Activated CD4-positive, CD25-positive, alpha-beta regulatory T cell treated with anti-CD3 and anti-CD28 coated beads, Interleukin-2, amount 50 U/mL, for 72 hours (primary cell): ENCODE data around the gene WDR41.

Experiments used
- DNase-seq: peaks from one replicate; pipeline ENCODE4 v3.0.0; 2021

The WDR41 gene

DNA sequence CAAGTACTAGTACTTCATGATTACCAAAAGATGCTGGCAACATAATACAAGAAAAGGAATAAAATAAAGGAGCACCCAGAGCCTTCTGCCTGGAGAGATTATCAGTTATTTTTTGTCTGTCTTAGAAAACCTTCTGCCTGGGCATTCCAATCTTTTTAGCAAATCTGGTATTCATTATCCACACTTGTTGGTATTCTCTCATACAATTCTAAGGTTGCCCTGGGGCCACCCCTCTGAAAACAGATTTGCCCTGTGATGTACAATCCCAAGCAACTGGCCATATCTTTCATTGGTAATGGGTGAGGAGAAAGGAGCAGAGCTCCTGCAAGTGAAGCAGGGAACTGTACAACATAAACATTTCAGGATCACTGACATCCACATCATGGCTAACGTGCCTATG lies 47.8 kb downstream of the WDR41 start:
- no peak for DNase-seq

DNA sequence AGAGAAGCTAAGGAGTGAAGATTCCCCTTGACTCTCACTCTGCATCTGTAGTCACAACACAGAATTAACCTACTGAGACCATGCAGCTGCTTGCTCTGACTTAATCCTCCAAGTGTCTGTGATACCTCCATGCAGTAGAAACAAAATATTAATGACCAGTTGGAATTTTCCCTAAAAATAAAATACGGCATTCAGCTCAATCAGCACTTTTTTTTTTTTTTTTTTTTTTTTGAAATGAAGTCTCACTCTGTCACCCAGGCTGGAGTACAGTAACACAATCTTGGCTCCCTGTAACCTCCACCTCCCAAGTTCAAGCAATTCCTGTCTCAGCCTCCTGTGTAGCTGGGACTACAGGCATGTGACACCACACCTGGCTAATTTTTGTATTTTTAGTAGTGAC lies 48.4 kb downstream of the WDR41 start:
- no peak for DNase-seq

DNA sequence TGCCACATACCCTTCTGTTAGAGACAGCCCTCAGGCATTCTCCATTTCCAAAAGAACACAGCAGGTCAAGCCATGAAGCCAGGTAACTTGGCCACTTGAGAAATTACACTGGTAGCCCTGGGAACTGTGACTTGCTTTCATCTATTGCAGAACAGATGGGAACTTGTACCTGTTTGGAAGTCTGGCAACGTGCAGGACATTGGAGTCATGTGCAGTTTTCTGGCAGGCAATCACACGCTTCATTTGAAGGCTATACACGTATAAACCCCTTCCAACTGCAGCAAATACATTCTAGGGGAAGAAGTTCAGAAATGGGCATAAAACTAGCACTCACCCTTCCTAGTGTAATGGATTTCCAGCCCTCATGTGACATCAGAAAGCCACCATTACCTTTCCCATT lies 54.0 kb downstream of the WDR41 start:
- DNase-seq: no peak

DNA sequence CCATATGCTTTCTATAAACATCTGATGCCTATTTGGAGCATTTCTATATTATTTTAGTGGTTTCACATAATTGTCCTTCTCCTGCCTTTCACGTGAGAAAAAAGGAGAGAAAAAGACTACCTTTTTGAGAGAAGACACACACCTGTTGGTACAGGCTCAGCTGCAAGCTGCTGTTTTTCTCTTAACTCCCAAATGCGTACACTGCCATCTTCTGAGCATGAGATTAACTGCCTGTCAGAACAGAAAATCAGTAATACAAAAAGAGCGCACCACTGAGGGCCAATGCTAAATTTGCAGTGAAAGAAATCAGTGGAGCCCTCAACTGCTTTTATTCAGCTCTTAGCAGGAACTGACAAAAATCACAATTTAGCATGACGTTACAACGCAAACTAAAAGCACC lies 54.9 kb downstream of the WDR41 start:
- no peak for DNase-seq

DNA sequence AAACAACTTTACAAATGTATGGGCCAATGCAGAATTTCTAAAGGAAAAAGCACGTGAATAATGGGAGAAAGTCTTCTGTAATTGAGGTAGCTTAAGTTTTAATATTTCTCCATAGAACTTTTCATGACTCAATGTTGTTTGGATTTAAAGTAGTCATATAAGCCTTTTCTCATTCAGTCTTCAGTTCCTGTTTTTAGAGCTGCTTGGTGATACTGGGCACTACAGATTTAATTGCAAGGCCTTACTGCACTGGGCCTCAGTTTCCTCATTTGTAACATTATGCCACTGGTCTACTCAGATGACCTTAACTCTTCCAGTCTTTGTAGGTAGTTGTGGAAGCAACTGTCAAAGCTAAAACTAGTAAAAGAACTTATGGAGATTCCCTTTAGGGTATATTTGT lies 60.4 kb downstream of the WDR41 start:
- no peak for DNase-seq

DNA sequence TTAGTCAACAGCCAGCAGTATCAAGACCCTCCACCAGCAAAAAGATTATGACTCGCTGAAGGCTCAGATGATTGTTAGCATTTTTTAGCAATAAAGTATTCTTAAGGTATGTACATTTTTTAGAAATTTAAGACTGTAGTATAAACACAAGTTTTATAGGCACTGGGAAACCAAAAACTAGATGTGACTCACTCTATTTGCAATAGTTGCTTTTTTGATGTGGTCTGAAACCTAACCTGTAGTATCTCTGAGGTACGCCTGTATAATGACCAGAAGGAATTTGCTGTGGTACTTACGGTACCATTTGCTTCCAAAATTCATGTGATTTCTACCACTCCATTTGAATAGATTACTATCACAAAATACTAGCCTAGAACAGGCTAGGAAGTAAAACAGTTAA lies 60.8 kb downstream of the WDR41 start:
- DNase-seq: no peak

DNA sequence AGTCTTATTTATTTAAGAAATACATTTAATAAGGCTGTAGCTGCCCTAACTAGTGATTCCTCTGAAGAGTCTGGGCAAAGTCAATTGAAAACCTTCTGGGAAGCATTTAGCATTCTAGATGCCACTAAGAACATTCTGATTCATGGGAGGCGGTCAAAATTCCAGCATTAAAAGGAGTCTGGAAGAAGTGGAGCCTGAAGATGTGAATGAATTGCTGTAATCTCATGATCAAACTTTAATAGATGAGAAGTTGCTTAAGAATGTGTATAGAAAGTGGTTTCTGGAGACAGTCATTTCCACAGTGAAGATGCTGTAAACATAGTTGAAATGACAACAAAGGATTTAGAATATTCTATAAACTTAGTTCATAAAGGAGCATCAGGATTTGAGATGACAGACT lies 61.4 kb downstream of the WDR41 start:
- DNase-seq: no peak

DNA sequence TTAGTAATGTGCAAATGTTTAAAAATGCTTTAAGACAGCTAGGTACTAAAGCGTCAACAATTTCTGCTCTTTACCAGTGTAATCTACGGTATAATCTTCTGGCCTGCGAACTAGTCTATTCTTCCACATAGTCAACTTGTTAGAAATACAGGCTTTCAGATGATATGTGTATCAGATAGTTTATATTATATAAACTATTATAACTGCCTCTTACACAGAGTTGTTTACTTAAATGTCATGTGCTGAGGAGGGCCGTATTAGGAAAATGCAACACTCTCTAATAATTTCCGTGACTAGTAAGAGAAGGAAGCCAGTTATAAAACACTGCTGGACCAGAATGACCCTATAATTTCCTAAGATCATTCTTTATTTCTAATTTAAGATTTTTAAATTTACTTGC lies 63.6 kb downstream of the WDR41 start:
- DNase-seq: no peak

DNA sequence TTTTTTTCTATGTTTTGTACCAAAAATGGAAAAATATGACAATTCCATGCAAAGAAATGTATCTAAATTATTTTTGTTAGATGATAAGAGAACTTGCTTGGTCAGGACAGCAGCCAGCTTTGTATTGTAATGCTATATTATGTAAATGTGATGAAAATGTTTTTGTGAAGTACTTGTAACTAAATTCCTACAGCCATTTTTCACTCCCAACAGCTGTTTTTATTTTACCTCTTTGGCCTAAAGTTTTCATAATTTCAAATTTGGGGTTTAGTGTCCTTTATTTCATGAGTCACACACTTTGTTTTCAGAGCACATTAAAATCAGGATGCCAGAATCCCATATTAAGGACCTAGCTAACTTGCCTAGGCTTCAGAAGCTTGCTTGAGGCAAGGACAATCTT lies 64.1 kb downstream of the WDR41 start:
- DNase-seq: no peak

DNA sequence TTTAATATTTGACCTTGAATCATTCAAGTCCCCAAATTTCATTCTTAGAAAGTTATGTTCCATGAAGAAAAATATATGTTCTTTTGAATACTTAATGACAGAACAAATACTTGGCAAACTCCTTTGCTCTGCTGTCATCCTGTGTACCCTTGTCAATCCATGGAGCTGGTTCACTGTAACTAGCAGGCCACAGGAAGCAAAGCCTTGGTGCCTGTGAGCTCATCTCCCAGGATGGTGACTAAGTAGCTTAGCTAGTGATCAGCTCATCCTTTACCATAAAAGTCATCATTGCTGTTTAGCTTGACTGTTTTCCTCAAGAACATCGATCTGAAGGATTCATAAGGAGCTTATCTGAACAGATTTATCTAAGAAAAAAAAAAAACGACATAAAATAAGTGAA lies 65.4 kb downstream of the WDR41 start:
- no peak for DNase-seq

DNA sequence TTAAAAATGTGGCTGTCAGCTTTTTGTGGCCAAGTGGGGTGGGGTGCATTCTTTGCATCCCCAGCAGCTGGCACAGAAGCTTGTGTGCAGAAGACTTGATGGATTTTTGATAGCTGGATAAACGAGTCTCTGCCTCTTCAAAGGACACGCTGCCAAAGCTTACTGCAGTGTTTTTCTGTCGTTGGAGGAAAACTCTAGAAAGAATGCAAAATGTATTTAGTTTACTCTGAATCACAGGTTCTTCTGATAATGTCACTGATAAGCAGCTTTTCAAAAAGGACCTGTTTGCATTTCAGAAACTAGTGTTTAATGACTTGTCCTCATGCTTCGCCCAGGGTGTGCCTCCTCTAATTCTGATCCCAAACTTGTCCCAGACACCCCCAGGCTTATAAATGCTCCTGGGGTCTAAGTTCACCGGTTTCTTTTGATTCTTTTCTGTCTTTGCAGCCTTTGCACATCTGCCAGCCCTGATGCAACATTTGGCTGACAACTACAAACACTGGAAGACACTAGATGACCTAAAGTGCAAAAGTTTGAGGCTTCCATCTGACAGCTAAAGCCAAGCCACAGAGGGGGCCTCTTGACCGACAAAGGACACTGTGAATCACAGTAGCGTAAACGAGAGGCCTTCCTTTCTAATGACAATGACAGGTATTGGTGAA lies 66.0 kb downstream of the WDR41 start:
- DNase-seq: no peak

DNA sequence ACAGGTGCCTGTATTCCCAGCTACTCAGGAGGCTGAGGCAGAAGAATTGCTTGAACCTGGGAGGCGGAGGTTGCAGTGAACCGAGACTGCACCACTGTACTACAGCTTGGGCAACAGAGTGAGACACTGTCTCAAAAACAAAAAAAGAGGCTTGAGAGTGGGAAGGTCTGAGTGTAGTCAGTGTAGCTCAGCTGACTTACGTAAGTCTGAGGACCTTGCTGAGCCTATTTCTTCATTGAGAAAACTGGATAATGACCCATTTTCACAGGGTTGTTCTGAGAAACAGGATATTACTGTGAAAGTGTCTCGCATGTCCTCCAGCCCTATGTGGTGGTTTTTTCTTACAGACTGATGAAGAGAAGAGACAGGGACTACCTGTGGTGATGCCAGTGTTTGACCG lies 66.7 kb downstream of the WDR41 start:
- no peak for DNase-seq

DNA sequence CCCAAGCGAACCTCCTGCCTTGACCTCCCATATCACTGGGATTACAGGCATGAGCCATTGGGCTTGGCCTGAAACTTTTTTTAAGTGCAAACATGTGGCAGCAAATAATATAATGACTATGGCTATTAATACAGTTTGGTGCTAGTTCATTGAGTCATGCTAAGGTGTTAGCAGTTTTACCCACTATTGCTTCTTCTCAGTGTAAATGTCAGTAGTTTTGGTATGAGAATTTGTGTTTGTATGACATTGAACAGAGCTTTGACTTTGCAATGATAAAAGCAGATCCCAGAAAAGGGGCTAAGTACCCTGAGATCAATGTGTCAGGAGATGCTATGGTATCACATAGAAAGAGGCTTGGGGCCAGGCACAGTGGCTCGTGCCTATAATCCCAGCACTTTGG lies 67.2 kb downstream of the WDR41 start:
- DNase-seq: no peak

DNA sequence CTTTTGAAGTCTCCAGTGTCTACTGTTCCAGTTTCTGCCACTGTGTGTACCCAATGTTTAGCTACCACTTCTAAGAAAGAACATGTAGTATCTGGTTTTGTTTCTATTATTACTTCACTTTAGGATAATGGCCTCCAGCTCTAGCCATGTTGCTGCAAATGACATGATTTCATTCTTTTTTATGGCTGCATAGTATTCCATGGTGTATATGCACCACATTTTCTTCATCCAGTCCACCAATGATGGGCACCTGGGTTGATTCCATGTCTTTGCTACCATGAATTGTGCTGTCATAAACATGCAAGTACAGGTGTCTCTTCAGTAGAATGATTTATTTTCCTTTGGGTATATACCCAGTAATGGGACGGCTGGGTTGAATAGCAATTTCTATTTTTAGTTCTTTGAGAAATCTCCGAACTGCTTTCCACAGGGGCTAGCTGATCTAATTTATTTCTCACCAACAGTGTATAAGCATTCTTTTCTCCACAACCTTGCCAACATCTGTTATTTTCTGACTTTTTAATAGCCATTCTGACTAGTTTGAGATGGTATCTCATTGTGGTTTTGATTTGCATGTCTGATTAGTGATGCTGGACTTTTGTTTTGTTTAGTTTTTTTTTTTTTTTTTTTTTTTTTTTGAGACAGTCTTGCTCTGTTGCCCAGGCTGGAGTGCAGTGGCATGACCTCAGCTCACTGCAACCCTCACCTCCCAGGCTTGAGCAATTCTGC lies 68.9 kb downstream of the WDR41 start:
- DNase-seq: no peak

DNA sequence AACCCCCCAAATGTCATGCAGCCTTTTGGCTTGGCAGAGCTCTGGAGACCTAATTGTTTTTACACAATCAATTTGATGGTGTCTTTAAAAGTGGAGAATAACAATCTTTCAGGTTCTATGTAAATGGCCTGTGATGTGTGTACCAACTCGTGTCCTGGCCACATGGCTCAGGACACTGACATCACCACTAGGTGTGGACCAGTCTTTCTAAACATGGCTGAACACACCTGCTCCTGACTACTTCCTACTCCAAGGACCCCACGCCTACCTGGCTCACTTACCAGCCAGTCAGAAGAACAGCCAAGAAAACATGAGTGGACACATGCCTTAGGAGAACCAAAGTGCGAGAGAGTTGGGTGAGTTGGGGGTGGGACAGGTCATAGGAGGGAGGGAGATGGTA lies 71.2 kb downstream of the WDR41 start:
- DNase-seq: no peak

DNA sequence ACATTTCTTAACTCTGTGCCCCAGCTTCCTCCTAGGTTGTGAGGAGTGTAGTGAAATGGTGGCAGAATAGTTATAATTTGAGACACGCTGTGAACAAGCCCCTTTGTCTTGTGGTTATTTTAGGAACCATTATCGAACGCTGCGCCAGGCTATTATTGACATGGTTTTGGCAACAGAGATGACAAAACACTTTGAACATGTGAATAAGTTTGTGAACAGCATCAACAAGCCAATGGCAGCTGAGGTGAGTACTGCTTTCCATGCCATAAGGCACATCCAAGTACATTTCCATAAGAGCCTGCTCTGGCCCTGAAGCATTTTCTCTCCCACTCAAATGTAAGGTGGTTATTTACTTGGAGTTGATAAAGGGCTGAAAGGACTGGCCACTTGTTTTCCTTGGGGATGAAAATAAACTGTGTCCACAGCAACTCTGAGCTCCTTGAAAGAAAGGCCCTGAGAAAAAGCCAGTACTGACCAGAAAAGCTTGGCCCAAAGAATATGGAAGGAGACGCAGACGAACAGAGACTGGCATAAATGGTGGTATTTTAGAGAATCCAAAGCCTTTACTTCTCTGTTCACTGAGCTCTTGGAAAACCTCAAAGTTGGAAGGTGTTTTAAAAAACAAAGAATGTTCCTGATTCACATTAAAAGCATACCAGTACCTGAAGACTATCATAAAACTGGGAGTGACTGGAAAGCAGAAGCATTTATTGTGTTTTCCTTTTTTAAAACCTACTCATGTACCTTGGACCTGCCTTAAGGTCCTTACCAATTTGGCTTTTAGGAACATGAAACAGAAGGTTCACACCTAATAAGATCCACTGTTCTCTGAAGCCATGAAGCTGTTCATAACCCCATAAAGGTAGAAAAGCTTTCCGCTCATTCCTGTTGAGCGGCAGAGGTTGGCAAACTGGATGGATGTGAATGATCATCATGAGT lies 72.2 kb downstream of the WDR41 start:
- no peak for DNase-seq

DNA sequence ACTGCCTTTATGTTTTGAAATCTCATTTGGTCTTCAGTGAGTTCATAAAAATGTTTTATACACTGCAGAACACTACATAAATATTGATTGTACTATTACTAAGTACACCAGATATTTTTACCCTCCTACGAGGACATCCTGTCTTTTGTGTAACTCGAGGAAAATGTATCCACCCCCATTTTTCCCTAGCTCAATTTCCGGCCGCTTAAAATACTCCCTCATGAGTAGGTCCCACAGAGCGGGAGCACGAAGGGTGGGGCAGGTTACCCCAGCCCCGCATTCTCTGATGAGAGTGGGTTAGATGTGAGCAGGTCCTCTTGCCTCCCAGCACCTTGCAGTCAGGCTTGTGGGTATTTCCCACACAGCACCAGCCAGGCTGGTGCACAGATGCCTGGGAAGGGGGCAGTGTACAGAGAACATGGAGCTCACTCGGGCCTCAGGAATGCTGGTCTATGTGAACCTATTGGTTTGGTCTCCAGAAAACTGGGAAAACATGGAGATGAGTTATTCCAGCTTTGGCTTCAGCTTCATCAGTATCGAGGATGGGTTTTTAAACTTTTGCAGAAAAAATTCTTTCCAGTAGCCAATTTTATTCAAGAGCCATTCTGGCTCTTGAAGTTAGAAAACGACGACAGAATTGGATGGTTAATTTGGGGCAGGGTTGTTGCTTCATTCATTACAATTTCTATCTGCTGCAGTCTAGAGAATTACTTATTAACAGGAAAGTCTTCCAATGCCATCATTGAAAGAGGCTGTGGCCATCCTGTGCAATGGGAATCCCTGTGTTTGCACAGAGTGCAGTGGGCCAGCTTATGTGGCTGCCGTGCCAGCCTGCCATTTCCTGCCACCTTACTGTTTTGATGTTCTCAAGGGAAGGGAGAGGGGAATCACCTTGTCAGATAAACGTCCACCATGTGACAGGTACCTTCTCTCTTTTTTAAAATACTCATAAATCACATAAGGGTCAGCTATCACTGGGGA lies 73.2 kb downstream of the WDR41 start:
- DNase-seq: no peak

DNA sequence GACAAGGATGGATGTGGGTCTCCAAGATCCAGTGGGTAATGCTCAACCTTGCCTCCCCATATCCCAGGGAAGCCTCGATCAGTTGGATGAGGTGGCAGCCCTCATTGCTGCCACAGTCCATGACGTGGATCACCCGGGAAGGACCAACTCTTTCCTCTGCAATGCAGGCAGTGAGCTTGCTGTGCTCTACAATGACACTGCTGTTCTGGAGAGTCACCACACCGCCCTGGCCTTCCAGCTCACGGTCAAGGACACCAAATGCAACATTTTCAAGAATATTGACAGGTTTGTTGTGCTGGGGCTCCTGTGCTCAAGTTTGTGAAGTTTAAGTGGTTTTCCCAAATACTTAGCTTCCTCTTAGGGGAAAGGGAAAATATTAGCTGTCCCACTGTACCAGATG lies 74.0 kb downstream of the WDR41 start:
- DNase-seq: no peak

DNA sequence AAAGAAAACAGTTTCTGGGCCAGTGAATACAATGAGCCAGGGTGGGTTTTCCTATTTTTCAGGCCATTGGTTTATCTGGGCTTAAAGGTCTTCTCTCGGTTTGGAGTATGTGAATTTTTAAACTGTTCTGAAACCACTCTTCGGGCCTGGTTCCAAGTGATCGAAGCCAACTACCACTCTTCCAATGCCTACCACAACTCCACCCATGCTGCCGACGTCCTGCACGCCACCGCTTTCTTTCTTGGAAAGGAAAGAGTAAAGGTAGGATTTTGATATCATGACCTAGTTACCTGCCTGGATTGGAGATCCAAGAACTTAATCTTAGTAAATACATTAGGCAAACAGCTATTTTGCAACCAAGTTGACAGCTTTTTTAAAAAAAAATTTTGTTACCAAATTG lies 79.1 kb downstream of the WDR41 start:
- no peak for DNase-seq

DNA sequence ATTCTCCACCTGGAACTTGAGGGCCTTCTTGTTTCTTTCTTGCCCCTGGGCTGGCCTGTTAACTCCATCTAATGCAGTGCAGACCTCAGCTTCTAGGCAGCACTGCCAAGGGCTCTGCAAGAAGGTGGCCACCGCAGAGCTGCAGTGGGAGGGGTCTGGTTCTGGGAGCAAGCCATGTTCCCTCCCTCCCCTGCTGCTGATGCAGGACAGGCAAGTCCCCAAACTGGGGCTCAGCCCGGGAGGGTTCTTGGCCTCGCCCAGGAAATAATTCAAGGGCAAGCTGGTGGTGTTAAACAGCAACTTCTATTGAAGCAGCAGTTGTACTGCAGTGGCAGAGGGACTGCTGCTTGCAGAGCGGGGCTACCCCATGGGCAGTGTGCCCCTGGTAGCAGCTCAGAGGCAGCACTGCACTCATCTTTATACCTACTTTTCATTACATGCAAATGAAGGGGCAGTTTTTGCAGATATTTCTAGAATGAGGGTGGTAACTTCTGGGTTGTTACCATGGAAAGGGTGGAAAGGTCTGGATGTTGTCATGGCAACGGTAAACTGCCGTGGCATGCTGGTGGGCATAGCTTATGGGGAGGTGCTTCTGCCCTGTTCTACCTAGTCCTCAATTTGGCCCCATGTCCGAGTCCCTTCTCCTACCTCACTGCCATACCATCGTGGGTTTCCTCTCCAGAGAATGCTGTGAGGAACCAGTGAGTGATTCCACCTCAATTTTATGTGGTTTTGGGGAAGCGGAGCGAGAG lies 82.1 kb downstream of the WDR41 start:
- no peak for DNase-seq

DNA sequence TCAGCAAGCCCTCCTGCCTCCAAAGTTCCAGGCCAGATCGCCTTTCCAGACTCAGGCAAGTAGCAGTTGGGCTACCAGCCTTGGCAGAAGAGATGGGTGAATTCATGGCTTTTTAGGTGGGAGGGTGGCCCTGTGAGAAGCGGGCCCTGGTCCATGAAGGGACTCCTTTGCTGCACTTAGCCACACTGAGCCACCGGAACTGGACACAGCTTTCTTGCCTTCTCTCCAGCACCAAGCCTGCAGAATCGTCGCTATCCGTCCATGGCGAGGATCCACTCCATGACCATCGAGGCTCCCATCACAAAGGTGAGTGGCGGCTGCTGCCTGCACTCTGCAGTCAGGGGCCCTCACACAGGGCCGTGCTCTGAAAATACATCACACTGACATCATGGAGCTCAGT lies 85.0 kb downstream of the WDR41 start:
- DNase-seq: no peak

DNA sequence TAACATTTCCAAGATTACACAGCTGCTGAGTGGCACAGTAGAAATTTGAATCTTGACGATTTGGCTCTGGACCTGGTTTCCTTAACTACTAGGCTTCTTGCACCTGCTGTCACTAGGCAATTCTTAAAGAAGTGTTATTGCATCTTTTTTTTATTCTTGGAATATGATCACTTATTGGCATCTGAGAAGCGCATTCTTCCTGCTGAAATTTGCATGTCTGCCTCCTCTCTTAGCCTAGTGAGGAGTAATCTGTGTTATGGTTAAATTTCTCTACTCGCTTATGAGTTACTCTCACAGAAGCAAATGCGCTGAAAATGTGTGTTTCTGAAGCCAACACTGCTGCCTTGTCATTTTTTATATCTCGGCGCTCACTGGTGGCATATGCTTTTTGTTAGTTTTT lies 89.3 kb downstream of the WDR41 start:
- DNase-seq: no peak
